ENCODE results near the gene KCND2.
"Not testable (repeated sequence)": the region's sequence is repeated elsewhere in the genome, so short reads cannot be mapped to it uniquely, and the experiment has no call there.

The KCND2 gene

GRCh38 chr7:120272701-120273475 lies at the start of gene KCND2:
KCND2 (plus strand) TSS chr7:120273175.
- DNase-seq (ENCODE audit: low spot score), result peak; percentile 68

DNA sequence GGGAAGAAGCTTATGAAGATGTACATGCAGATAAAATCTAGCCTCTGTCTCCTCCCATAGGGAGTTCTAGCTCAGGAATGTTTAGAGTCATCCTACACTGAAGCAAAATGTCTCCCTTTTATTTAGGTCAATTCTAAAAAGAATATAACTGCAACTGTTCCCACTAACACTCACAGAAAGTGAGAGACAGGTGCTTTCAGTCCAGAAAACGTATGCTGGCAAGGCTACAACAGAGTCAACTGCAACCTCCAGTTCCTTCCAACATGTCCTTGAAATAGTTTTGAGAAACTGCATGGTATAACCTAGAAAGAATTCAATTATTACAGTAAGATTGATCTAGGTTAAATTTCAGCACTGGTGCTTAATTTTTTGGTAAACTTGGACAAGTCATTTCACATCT lies 46.8 kb upstream of the KCND2 start:
- no peak for DNase-seq (ENCODE audit: low spot score)

- no peak for DNase-seq (ENCODE audit: low spot score)
Observed at GRCh38 chr7:120227255-120227654, 45.7 kb upstream of the KCND2 start.

- DNase-seq (ENCODE audit: low spot score), result no peak
Observed at GRCh38 chr7:120229084-120229483, 43.9 kb upstream of the KCND2 start.

DNA sequence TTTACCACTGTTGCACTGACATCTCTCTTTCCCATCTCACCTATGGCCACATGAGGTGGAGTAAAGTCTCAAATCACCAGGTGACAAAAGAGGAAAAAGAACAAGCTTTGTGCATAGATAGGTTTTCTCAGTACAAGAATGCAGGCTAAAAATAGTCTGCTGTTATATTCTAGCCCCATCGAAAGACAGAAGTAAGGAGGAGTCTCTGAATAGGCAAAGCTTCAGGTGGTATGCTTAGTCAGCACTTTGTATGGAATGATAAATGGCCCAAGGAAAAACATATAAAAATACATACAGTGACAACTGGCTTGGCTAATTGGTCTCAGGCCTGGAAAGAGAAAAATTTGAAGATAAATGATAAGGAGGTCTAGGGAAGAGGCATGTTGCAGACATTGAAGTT lies 39.6 kb upstream of the KCND2 start:
- no peak for DNase-seq (ENCODE audit: low spot score)

DNA sequence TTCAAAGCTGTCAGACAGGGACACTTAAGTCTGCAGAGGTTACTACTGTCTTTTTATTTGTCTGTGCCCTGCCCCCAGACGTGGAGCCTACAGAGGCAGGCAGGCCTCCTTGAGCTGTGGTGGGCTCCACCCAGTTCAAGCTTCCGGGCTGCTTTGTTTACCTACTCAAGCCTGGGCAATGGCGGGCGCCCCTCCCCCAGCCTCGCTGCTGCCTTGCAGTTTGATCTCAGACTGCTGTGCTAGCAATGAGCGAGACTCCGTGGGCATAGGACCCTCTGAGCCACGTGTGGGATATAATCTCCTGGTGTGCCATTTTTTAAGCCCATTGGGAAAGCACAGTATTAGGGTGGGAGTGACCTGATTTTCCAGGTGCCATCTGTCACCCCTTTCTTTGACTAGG lies 32.6 kb upstream of the KCND2 start:
- DNase-seq (ENCODE audit: low spot score), result not testable (repeated sequence)

GRCh38 chr7:120241973-120242372 lies 31.0 kb upstream of the KCND2 start:
- DNase-seq (ENCODE audit: low spot score), result no peak

DNA sequence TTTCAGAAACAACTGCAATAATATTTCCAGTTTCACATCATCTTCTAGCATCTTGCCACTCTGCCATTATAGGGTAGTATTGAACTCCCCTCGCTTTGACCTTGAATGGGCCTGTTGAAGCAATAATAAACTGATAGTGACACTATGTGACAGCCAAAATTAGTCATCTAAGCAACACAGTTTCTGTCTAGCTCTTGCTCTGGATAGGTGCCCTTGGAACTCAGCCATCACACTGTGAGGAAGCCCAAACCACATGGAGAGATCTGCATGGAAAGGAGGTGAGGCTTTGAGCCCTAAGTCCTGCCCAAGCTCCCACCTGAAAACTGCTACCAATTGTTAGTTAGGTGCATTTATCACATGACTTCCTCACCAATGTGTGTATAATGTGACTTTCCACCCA lies 18.1 kb upstream of the KCND2 start:
- DNase-seq (ENCODE audit: low spot score), result no peak

DNA sequence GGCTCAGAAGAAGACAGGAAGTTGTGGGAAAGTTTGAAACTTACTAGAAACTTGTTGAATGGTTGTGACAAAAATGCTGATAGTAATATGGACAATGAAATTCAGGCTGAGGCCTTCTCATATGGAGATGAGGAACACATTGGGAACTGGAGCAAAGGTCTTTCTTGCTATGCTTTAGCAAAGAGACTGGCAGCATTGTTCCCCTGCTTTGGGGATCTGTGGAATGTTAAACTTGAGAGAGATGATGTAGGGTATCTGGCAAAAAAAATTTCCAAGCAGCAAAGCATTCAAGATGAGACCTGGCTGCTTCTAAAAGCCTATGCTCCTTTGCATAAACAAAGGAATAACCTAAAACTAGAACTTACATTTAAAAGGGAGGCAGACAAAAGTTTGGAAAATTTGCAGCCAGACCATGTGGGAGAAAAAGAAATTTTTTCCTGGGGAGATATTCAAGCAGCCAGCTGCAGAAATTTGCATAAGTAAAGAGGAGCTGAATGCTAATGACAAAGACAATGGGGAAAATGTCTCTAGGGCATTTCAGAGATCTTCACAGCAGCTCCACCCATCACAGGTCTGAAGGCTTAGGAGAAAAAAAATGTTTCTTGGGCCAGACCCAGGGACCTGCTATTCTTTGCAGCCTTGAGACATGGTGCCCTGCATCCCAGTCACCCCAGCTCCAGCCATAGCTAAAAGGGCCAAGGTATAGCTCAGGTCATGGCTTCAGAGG lies 16.5 kb upstream of the KCND2 start:
- DNase-seq (ENCODE audit: low spot score), result no peak

DNA sequence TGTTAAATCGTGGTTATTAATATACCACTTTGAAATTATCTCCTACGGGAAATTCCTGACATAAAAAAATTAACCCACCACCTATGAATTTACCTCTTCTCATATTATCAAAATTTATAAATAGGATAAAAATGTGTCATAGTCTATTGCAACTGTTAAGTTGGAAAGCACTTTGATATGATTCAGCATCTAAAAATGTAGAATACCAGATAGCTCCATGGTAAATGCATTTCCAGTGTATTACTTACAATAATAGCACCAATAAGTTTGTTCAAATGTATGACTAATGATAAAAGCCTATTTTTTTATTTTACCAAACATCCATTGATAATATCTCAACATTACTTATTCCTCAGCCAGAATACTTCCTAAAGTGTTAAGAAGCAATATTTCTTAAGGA lies 13.6 kb upstream of the KCND2 start:
- no peak for DNase-seq (ENCODE audit: low spot score)

GRCh38 chr7:120260111-120260510 lies 12.9 kb upstream of the KCND2 start:
- DNase-seq (ENCODE audit: low spot score), result no peak

DNA sequence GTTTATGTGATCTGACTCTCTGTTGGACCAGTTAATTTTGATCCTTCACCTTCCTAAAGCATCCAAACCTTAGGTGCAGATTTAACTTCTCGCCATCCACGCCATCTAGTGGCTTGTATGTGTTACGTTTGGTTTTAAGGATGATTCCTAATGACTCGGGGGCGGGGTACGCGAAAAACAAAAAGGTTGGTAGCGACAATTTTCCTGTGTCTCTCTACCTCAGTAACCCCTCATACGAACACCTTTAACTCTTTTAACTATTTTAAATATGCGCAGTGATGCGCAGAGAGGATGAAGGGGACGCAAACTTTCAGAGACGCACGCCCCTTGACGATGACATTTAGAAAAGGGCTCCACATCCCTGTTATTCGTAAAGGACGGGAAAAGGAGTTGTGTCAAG lies 714 bp upstream of the KCND2 start:
- peak; percentile 66 for DNase-seq (ENCODE audit: low spot score)

DNA sequence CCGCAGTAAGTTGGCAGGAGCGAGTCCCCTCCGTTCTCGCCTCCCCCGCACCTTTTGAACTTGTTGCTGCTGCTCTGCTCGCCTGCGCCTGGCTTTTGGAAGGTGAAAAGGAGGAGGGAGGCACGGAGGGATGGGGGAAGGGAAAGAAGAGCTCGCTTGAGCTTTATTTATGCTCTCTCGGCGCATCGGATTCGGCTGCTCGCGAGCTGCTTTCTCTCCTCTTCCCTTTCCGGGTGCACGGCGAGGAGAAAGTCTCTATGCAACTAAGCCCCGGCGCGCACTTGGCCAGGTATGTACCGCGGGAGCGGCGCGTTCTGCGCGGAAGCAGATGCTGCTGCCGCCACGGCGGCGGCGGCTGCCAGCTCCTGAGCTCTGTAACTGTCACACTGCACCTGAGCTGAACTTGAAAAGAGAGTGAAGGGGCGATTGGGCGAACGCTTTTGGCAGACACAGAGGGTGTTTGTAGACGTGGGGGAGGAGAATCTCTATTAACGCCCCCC lies 551 bp downstream of the KCND2 start:
- DNase-seq (ENCODE audit: low spot score), result peak; percentile 58

DNA sequence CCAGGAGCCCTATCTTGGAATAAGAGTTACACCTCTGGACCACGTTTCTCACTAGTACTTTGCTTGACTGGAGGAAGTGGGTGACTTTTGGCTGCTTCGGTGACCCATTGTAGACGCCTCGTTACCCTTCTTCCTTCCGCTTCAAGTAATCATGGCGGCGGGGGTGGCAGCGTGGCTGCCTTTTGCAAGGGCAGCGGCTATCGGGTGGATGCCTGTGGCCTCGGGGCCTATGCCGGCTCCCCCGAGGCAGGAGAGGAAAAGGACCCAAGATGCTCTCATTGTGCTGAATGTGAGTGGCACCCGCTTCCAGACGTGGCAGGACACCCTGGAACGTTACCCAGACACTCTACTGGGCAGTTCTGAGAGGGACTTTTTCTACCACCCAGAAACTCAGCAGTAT lies 1.5 kb downstream of the KCND2 start:
- peak; percentile 10 for DNase-seq (ENCODE audit: low spot score)

DNA sequence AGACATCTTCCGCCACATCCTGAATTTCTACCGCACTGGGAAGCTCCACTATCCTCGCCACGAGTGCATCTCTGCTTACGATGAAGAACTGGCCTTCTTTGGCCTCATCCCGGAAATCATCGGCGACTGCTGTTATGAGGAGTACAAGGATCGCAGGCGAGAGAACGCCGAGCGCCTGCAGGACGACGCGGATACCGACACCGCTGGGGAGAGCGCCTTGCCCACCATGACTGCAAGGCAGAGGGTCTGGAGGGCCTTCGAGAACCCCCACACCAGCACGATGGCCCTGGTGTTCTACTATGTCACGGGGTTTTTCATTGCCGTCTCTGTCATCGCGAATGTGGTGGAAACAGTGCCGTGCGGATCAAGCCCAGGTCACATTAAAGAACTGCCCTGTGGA lies 1.9 kb downstream of the KCND2 start:
- DNase-seq (ENCODE audit: low spot score), result peak; percentile 5

DNA sequence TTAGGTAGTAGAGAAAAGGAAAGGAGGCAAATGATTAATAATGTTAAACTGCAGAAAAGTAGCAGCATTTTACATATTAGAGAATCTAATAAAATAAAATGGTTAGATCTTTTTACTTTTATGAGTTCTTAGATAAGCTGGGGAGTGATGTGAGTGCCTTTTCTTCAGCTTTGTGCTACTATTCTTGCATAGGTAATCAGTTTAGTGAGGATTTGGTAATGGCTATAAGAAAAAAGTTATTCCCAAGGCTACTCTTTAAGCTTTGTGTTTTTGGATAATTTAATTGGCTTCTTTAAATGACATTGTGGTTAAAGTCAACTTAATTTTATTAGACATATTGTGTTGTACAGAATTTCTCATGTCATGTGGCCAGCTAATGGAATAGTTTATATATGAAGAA lies 3.7 kb downstream of the KCND2 start:
- no peak for DNase-seq (ENCODE audit: low spot score)

- DNase-seq (ENCODE audit: low spot score), result no peak
Observed at GRCh38 chr7:120278773-120279172, 5.8 kb downstream of the KCND2 start.

- no peak for DNase-seq (ENCODE audit: low spot score)
Observed at GRCh38 chr7:120280743-120281142, 7.8 kb downstream of the KCND2 start.

DNA sequence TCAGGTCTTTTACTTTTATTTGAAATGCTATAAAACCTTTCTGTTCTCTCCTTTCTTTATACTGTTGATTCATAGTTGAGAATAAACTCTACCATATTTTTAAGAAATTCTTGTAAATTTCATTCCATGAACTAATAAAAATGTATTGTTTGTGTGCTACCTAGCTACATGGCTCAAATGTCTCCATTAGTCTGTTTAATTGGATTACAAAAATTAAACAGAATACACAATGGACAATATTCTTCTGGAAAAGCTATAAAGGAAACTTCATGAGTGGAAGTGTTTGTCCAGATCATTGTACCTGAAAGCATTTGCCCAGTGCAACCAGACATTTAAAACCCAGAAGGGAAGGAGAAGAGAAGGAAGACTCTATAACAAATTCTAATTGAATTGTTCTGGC lies 20.1 kb downstream of the KCND2 start:
- no peak for DNase-seq (ENCODE audit: low spot score)

- no peak for DNase-seq (ENCODE audit: low spot score)
Observed at GRCh38 chr7:120302190-120302589, 29.2 kb downstream of the KCND2 start.

GRCh38 chr7:120303105-120303504 lies 30.1 kb downstream of the KCND2 start:
- DNase-seq (ENCODE audit: low spot score), result no peak

DNA sequence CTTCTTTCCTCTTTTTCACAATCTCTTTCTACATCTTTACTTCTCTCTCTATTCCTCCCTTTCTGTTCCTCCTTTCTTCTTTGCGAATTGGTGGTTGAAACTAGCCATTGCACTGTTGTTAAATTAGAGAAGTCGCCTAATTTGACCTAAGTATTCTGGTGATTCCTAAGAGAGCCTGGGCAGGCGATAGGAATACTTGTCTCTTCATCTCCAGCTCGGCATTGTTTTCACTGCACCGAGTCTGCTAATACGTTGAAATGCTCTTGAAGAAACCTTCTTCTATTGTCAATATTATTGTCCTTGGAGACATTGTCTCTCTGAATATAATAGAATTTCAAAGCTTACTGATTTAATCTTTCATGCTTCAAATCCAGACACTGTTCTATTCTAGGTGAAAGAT lies 31.7 kb downstream of the KCND2 start:
- DNase-seq (ENCODE audit: low spot score), result no peak

DNA sequence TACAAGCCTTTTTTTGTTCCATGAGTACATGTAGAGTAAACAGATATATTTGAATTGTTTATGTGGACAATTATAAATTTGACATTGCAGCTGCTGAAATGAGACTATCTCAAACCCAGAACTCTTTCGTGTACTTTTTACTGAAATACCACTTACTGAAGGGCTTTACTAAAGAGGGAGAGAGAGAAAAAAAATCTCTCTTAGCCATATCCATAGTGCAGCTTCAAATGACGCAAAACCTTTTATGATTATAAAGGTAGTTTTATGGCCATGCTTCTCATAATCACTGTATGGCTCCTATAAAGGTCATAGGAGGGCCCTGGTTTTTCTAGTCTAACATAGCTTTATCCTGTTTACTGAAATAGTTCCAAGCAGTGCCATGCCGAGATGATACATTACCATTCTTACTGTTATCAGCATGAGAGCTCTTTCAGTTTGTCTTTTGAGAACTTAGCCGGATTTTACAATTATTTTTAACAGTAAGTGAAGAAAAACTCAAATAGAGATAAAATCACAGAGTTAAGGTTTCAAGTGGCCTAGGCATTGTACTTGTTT lies 35.1 kb downstream of the KCND2 start:
- no peak for DNase-seq (ENCODE audit: low spot score)
